Keratinocyte (primary cell): Measurements from ENCODE around the gene NFYC. TPM values are rescaled to one million over a fixed set of nuclear protein-coding genes. Genes with fewer than 3 reads are reported as not detected.

Source experiments
- DNase-seq: peaks from one replicate; pipeline ENCODE4 v3.0.0-alpha.2; 2011; ENCODE audit warnings: low read depth, missing footprints, low spot score
- FAIRE-seq: peaks from 2 replicates; lab custom pipeline; 2011; peaks lifted over from hg19 to GRCh38; lab: Jason Lieb, UNC
- H2AFZ ChIP-seq: 2 replicates; pipeline ENCODE4 v1.6.0; 2012; ENCODE audit warnings: low read length, control low read depth, inconsistent platforms; ENCODE audit not compliant: control insufficient read depth
- H3K27ac ChIP-seq: 2 replicates; pipeline ENCODE4 v1.5.1; 2011; ENCODE audit warnings: low read length; ENCODE audit not compliant: control insufficient read depth, insufficient read depth
- H3K27me3 ChIP-seq: 3 replicates; pipeline ENCODE4 v1.6.0; 2011; ENCODE audit warnings: low read length; ENCODE audit not compliant: control insufficient read depth, insufficient read depth; ENCODE audit errors: extremely low read depth
- H3K36me3 ChIP-seq, 2 experiments: 2 replicates in 1 of 2; 3 replicates in 1 of 2; pipeline ENCODE4 v1.5.1; 2011; ENCODE audit warnings: low read length in 2 of 2, mild to moderate bottlenecking in 1 of 2; ENCODE audit not compliant: control insufficient read depth in 2 of 2, insufficient read depth in 2 of 2; ENCODE audit errors: extremely low read depth in 1 of 2
- H3K4me1 ChIP-seq: 3 replicates; pipeline ENCODE4 v1.5.1; 2011; ENCODE audit warnings: low read length; ENCODE audit not compliant: control insufficient read depth, insufficient read depth; ENCODE audit errors: extremely low read depth
- H3K4me2 ChIP-seq: 3 replicates; pipeline ENCODE4 v1.6.0; 2011; ENCODE audit warnings: low read depth, low read length; ENCODE audit not compliant: control insufficient read depth, insufficient read depth; ENCODE audit errors: extremely low read depth
- H3K4me3 ChIP-seq, 3 experiments: fragments of 200-600 bp in 1 of 3; sonication (generic) in 1 of 3; 2 replicates in 2 of 3; 3 replicates in 1 of 3; pipeline ENCODE4 v1.5.1; 2011 to 2016; ENCODE audit warnings: low read length in 3 of 3, mild to moderate bottlenecking in 3 of 3, control low read depth in 2 of 3, inconsistent platforms in 1 of 3, low read depth in 1 of 3, mixed read lengths in 1 of 3, mixed run types in 1 of 3, moderate library complexity in 1 of 3; ENCODE audit not compliant: control insufficient read depth in 2 of 3, insufficient read depth in 2 of 3; ENCODE audit errors: extremely low read depth in 1 of 3
- H3K79me2 ChIP-seq: 2 replicates; pipeline ENCODE4 v1.6.0; 2012; ENCODE audit warnings: low read length; ENCODE audit not compliant: control insufficient read depth, insufficient read depth
- H3K9ac ChIP-seq: 3 replicates; pipeline ENCODE4 v1.6.0; 2011; ENCODE audit warnings: low read length; ENCODE audit not compliant: control insufficient read depth, insufficient read depth; ENCODE audit errors: extremely low read depth
- H3K9me1 ChIP-seq: 3 replicates; pipeline ENCODE4 v1.6.0; 2011; ENCODE audit warnings: low read length; ENCODE audit not compliant: control insufficient read depth, insufficient read depth; ENCODE audit errors: extremely low read depth
- H3K9me3 ChIP-seq: 2 replicates; pipeline ENCODE4 v1.5.1; 2012; ENCODE audit warnings: low read depth, low read length; ENCODE audit not compliant: control insufficient read depth
- H4K20me1 ChIP-seq: 3 replicates; pipeline ENCODE4 v1.6.0; 2011; ENCODE audit warnings: low read length; ENCODE audit not compliant: control insufficient read depth, insufficient read depth; ENCODE audit errors: extremely low read depth
- CTCF ChIP-seq, 3 experiments: IDR thresholded peaks in 1 of 3; conservative IDR thresholded peaks in 1 of 3; optimal IDR thresholded peaks in 1 of 3; 2 replicates in 2 of 3; 3 replicates in 1 of 3; pipeline versions ENCODE3 to v1.5.1; 2011; ENCODE audit warnings: low read length in 3 of 3, mild to moderate bottlenecking in 3 of 3, moderate library complexity in 2 of 3, control low read depth in 1 of 3, inconsistent platforms in 1 of 3; ENCODE audit not compliant: insufficient read depth in 2 of 3; ENCODE audit errors: extremely low read depth in 1 of 3
- EZH2 ChIP-seq: IDR thresholded peaks from one replicate; pipeline ENCODE4 v1.6.1; 2012; ENCODE audit warnings: inconsistent platforms, mild to moderate bottlenecking, low read length, moderate library complexity
- dilution Hi-C: fragments of 300-500 bp; cut with MboI; formaldehyde crosslinking; loops from one replicate; pipeline ENCODE4 v1.7.0; 2020; ENCODE audit warnings: low sequenced_read_pairs; ENCODE audit not compliant: extremely low pct_ligation_motif_present
- polyA plus RNA-seq, 5 experiments: library from polyadenylated mRNA; depleted of rRNA in 3 of 5; stranded (reverse) in 3 of 5; stranded (forward) in 1 of 5; unstranded in 1 of 5; fragments of >200 nt; gene quantifications; 1 replicate in 1 of 5; 2 replicates in 3 of 5; 3 replicates in 1 of 5; pipeline versions ENCODE4 v1.2.1 to v1.2.3, GENCODE V29; 2011 to 2012; ENCODE audit warnings: missing spikeins in 2 of 5, low read depth in 1 of 5, low replicate concordance in 1 of 5

NFYC gene
- polyA plus RNA-seq, 1 donor (not counting 4 experiments of a cell fraction or from before 2014, with no cell fraction given), result 32.4 TPM

- H3K9ac ChIP-seq, result no peak overlapping the region
- no peaks in the 10 kb centered on the region for H4K20me1 ChIP-seq
- no peak overlapping the region for H2AFZ ChIP-seq
- no peak overlapping the region for H3K27ac ChIP-seq
- FAIRE-seq, result no peak
- H3K4me3 ChIP-seq, result no peak overlapping the region
- no peaks in the 10 kb centered on the region for H3K27me3 ChIP-seq
- dilution Hi-C loops, result no loop called here
- no peaks in the 10 kb centered on the region for H3K9me3 ChIP-seq
- H3K79me2 ChIP-seq, result no peaks in the 10 kb centered on the region
- H3K9me1 ChIP-seq, result no peaks in the 10 kb centered on the region
- TF ChIP-seq CTCF (optimal IDR thresholded peaks at IDR 0.05 in 1 of 3, IDR thresholded peaks at IDR 0.05 in 1 of 3, conservative IDR thresholded peaks at IDR 0.05 in 1 of 3; ENCODE audit: extremely low read depth in 1 of 3, insufficient read depth in 2 of 3, low read length in 3 of 3), result no peak
- no peak for TF ChIP-seq EZH2
- DNase-seq, result no peak
- peaks cover 36 to 48% of the 10 kb centered on the region in 2 experiments for H3K36me3 ChIP-seq
- H3K4me2 ChIP-seq, result no peak overlapping the region
- H3K4me1 ChIP-seq, result peaks cover 2% of the 10 kb centered on the region
Observed at GRCh38 chr1:40757084-40757483, 65.6 kb downstream of the NFYC start.

GRCh38 chr1:40758004-40758403, 66.5 kb downstream of the NFYC start:
- no peak for DNase-seq
- H3K36me3 ChIP-seq, result peaks cover 37 to 52% of the 10 kb centered on the region in 2 experiments
- H3K9me1 ChIP-seq, result no peaks in the 10 kb centered on the region
- no peaks in the 10 kb centered on the region for H3K27me3 ChIP-seq
- no peaks in the 10 kb centered on the region for H4K20me1 ChIP-seq
- no peak for FAIRE-seq
- H3K9me3 ChIP-seq, result no peaks in the 10 kb centered on the region
- no peak overlapping the region for H3K4me3 ChIP-seq
- H3K4me2 ChIP-seq, result no peak overlapping the region
- TF ChIP-seq EZH2 (no peak), CTCF (optimal IDR thresholded peaks at IDR 0.05 in 1 of 3, IDR thresholded peaks at IDR 0.05 in 1 of 3, conservative IDR thresholded peaks at IDR 0.05 in 1 of 3; ENCODE audit: extremely low read depth in 1 of 3, insufficient read depth in 2 of 3, low read length in 3 of 3) (no peak)
- H3K27ac ChIP-seq, result no peak overlapping the region
- no peaks in the 10 kb centered on the region for H3K79me2 ChIP-seq
- no peak overlapping the region for H3K9ac ChIP-seq
- dilution Hi-C loops, result no loop called here
- no peaks in the 10 kb centered on the region for H3K4me1 ChIP-seq
- no peak overlapping the region for H2AFZ ChIP-seq
